ENCODE measurements around the gene SPDEF. TPM values are rescaled to one million over a fixed set of nuclear protein-coding genes. Genes with fewer than 3 reads are reported as not detected.
A peak's percentile ranks its signal among the peaks of the same experiment; 100 is the strongest.

The SPDEF gene
- total RNA-seq, 1 donor from 2014 or later = 0.15 TPM

- ATAC-seq (no peak), DNase-seq (ENCODE audit: low spot score) (no peak)
Observed at GRCh38 chr6:34583861-34584604, 27.9 kb upstream of the SPDEF start.

- ATAC-seq (no peak), DNase-seq (ENCODE audit: low spot score) (no peak)
Observed at GRCh38 chr6:34583461-34583860, 27.3 kb upstream of the SPDEF start.

GRCh38 chr6:34581561-34581920, 25.4 kb upstream of the SPDEF start:
- no peak for DNase-seq (ENCODE audit: low spot score)
- ATAC-seq = no peak

GRCh38 chr6:34580707-34581560, 24.8 kb upstream of the SPDEF start:
- DNase-seq (ENCODE audit: low spot score) (no peak), ATAC-seq (peak; percentile 9)

- DNase-seq (ENCODE audit: low spot score) = no peak
- ATAC-seq = peak; percentile 8
Observed at GRCh38 chr6:34578445-34579262, 22.5 kb upstream of the SPDEF start.

GRCh38 chr6:34576286-34576955, 20.3 kb upstream of the SPDEF start:
- ATAC-seq = no peak
- DNase-seq (ENCODE audit: low spot score) = no peak

GRCh38 chr6:34575326-34575725, 19.2 kb upstream of the SPDEF start:
- DNase-seq (ENCODE audit: low spot score) (no peak), ATAC-seq (no peak)

- ATAC-seq (no peak), DNase-seq (ENCODE audit: low spot score) (no peak)
Observed at GRCh38 chr6:34574647-34575293, 18.6 kb upstream of the SPDEF start.

GRCh38 chr6:34573567-34574183, 17.5 kb upstream of the SPDEF start:
- ATAC-seq = no peak
- DNase-seq (ENCODE audit: low spot score) = no peak

- DNase-seq (ENCODE audit: low spot score) = no peak
- no peak for ATAC-seq
Observed at GRCh38 chr6:34572585-34572984, 16.5 kb upstream of the SPDEF start.

GRCh38 chr6:34572021-34572420, 15.9 kb upstream of the SPDEF start:
- no peak for ATAC-seq
- no peak for DNase-seq (ENCODE audit: low spot score)

- DNase-seq (ENCODE audit: low spot score) (no peak), ATAC-seq (no peak)
Observed at GRCh38 chr6:34571388-34571787, 15.3 kb upstream of the SPDEF start.

GRCh38 chr6:34570066-34570833, 14.1 kb upstream of the SPDEF start:
- no peak for ATAC-seq
- no peak for DNase-seq (ENCODE audit: low spot score)

- no peak for ATAC-seq
- no peak for DNase-seq (ENCODE audit: low spot score)
Observed at GRCh38 chr6:34569361-34569973, 13.3 kb upstream of the SPDEF start.

- no peak for ATAC-seq
- no peak for DNase-seq (ENCODE audit: low spot score)
Observed at GRCh38 chr6:34568341-34569201, 12.4 kb upstream of the SPDEF start.

- DNase-seq (ENCODE audit: low spot score) (no peak), ATAC-seq (no peak)
Observed at GRCh38 chr6:34566830-34567546, 10.9 kb upstream of the SPDEF start.

- DNase-seq (ENCODE audit: low spot score) (no peak), ATAC-seq (no peak)
Observed at GRCh38 chr6:34565722-34566137, 9.6 kb upstream of the SPDEF start.

Measured in left lobe of liver (tissue), 2 donors.